Measurements from ENCODE around the gene ZNRF3.
"Not testable (repeated sequence)": the region's sequence is repeated elsewhere in the genome, so short reads cannot be mapped to it uniquely, and the experiment has no call there.

DNA sequence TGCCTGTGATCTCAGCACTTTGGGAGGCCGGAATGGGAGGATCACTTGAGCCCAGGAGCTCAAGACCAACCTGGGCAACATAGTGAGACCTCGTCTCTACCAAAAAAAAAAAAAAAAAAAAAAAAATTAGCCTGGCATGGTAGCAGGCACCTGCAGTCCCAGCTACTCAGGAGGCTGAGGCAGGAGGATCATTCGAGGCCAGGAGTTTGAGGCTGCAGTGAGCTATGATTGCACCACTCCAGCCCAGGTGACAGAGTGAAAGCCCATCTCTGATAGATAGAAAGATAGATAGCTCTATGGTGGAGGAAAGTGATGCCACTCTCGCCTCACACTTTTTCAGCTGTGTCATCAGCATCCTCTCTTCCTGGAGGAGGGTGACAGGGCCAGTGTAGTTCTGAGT lies 156.3 kb downstream of the ZNRF3 start:
- TF ChIP-seq, protein P1, sequence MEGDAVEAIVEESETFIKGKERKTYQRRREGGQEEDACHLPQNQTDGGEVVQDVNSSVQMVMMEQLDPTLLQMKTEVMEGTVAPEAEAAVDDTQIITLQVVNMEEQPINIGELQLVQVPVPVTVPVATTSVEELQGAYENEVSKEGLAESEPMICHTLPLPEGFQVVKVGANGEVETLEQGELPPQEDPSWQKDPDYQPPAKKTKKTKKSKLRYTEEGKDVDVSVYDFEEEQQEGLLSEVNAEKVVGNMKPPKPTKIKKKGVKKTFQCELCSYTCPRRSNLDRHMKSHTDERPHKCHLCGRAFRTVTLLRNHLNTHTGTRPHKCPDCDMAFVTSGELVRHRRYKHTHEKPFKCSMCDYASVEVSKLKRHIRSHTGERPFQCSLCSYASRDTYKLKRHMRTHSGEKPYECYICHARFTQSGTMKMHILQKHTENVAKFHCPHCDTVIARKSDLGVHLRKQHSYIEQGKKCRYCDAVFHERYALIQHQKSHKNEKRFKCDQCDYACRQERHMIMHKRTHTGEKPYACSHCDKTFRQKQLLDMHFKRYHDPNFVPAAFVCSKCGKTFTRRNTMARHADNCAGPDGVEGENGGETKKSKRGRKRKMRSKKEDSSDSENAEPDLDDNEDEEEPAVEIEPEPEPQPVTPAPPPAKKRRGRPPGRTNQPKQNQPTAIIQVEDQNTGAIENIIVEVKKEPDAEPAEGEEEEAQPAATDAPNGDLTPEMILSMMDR (IDR thresholded peaks at IDR 0.05), result not testable (repeated sequence)
- TF ChIP-seq EZH2 (IDR thresholded peaks at IDR 0.05; ENCODE audit: borderline replicate concordance, insufficient read depth, low read depth, low read length, poor library complexity, severe bottlenecking), result not testable (repeated sequence)
